NOMO-1 treated with DMSO at 0.1 percent for 48 hours (cell line): ENCODE measurements around the gene POU1F1.
A peak's percentile ranks its signal among the peaks of the same experiment; 100 is the strongest.
"Not testable (repeated sequence)": the region's sequence is repeated elsewhere in the genome, so short reads cannot be mapped to it uniquely, and the experiment has no call there.

ENCODE experiments used
- DNase-seq: peaks from one replicate; lab custom pipeline; 2025; ENCODE audit not compliant: unreplicated experiment; lab: John Stamatoyannopoulos, UW

POU1F1 gene

DNA sequence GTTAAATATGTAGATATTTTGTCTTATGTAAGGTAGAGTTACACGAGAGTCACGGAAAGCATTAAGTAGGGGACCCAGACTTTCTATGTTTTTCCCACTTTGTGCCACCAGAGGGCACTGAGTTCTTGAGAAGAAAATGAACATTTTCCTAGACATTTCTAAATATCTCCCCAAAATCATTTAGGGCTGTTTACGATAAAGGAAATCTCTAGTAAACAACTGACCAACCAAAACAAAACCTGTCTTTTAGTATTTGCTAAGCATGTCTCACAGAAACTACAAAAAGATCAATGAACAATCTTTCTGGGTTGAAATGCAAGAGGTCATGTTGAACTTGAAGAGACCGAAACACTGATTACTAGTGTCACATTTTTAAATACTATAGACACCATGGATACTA lies 16.1 kb downstream of the POU1F1 start:
- peak; percentile 27 for DNase-seq

DNA sequence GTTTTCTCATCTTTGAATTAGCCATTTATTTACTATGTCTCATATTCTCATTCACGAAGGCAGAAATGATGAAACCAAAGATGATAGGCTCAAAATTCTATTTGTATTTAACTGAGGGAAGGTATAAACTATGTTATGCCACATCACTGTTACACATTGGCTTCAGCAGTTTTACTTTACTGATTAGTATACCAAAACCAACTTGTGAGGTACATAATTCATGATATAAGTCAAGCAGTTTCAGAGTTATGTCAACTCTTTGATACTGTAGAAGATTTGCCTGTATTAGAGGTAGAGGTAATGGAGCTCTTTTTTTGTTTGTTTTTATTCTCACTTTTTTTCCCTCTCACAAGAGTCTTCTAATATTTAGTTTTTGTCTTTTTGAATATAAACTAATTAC lies 26.4 kb downstream of the POU1F1 start:
- no peak for DNase-seq

DNA sequence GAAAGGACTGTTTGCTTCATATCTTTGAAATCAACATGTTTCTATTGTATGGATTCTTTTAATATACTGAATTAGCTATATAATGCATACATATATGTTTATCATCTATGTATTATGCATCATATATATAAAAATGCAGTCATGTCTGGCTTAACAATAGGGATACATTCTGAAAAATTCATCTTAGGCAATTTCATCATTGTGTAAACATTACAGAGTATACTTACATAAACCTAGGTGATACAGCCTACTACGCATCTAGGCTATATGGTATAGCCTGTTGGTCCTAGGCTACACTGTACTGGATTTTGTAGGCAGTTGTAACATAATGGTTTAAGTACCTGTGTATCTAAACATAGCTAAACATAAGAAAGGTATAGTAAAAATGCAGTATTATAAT lies 27.6 kb downstream of the POU1F1 start:
- no peak for DNase-seq

DNA sequence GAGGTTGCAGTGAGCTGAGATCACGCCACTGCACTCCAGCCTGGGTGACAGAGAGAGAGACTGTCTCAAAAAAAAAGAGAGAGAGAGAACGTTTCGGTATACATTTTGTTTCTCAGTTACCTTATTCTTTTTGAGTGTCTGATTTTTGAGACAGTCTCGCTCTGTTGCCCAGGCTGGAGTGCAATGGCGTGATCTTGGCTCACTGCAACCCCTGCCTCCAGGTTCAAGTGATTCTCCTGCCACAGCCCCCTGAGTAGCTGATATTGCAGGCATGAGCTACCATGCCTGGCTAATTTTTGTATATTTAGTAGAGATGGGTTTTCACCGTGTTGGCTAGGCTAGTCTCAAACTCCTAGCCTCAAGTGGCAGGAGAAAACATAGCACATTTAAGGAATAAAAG lies 28.2 kb downstream of the POU1F1 start:
- DNase-seq: not testable (repeated sequence)

DNA sequence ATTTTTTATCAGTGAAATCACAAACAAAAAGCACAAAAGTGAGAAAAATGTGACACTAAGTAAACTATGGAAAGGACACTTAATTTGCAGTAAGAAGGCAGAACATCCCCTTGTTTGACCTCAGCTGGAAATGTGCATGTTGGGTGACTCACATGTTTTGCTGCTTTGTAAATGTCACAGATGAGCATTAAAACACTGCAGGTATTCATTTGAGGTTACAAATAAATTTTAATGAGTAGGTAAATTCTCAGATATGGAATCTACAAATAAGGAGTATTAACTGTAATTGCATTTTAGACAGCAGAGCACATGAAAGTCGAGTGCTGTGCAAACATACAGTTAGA lies 29.0 kb downstream of the POU1F1 start:
- DNase-seq: no peak

DNA sequence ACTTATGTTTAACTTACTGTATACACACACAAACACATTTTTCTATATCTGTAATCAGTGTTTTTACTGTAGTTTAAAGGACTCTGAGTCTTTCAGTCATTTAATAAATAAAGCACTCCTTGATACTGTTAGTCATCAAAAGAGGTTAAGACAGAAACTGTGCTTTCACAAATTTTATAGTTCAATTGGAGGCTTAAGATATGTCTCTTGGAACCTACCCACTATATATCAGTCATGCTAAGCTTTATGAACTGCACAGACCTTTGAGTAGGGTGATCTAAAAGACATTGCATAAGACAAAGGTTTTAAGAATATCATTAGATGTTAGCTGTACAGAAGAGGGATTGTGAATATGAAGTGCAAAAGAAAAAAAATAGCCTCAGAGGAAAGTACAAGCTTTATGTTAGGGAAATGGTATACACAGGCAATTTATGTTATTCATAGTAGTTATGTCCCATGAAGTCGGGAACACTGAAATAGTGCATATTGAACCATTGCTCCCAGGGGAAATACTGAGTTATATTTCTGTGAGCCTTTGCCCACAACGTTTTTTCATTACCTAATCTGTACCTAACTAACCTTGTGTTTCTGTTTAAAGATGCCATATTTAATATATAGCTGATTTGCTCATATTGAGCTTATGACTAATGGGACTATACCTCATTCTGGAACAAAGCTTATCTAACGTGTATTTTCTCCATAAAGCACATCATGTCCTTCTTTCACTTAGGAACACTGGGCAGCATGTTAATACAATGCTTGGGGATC lies 29.5 kb downstream of the POU1F1 start:
- DNase-seq: no peak

DNA sequence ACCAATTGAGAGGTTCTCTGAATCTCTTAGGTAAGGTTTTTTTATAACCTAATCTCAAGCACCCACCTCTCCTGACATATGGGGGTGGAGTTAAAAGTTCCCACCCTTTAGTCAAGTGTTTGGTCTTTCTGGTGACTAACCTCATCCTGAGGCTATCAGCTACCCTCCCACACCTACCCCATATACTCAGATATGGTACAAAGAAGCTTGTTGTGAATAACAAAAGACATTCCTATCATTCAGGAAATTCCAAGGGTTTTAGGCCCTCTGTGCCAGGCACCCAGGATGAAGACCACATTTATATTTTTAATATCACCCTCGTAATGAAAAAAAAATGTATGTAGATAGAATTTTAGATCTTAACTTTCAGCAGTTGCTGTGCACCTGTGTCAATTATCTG lies 40.3 kb downstream of the POU1F1 start:
- no peak for DNase-seq

DNA sequence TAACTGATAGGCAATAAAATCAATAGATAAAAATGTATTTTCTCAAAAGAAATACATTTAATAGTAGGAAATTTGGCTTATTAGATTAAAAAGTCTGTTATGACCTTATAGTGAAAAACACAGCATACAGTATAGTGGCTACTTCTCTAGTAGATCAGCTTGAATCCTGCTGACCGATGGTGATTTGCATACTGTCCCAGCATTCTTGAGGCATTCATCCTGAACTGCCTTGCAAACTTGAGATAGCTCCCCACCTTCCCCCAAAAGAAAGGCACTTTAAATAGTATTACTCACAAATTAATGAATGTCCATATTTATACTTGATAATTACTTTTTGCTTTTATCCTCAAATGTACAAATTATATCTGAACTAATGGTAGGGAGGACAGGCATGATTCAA lies 42.6 kb downstream of the POU1F1 start:
- no peak for DNase-seq

DNA sequence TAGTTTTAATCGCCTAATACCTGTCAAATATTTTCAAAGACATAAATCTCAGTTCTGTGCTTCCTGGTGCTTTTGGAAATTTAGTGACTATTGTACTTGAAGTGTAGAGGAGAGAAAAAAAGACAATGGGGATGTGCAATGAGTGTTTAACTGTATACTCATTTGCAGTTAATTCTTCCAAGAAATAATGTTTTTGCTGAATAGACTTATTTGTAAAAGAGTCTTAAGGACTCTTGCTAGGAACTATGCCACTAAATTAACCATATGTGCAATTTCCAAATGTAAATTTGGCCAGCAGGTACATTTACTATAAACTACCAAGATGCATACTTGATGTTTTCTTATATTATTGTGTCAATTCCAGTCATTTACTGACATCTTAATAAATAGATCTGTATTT lies 47.3 kb downstream of the POU1F1 start:
- DNase-seq: no peak

DNA sequence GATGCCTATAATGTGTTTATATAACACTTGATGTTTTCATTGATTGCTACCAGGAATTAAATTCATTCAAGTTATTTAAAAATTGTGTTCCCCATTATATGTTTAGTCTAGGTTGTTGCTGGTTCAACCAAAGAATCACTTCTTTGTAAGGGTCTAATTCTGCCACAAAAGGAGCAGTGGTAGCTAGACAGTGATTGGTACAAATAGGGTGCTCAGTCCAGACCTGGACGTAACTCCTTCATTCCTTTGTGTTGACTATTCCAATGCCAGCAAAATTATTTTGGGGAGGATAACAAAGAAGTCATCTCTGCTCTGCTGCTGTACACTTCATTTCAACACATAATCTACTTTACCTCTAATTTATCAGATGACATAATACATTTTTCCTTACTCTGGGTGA lies 48.1 kb downstream of the POU1F1 start:
- no peak for DNase-seq

DNA sequence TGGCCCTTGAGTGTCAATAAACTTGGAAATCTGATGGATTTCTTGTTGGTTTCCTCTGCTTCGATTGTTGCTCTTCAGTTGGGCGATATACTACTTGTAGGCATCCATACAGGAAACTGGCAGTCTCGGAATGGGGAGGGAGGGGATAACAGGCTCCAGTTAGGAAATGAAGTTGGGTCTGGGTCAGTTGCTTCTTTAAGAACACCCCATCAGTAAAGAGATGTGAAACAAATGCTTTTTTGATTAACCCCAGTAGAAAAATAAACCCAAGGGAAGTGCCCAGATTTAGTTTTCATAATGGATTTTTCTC lies 48.6 kb downstream of the POU1F1 start:
- DNase-seq: no peak

DNA sequence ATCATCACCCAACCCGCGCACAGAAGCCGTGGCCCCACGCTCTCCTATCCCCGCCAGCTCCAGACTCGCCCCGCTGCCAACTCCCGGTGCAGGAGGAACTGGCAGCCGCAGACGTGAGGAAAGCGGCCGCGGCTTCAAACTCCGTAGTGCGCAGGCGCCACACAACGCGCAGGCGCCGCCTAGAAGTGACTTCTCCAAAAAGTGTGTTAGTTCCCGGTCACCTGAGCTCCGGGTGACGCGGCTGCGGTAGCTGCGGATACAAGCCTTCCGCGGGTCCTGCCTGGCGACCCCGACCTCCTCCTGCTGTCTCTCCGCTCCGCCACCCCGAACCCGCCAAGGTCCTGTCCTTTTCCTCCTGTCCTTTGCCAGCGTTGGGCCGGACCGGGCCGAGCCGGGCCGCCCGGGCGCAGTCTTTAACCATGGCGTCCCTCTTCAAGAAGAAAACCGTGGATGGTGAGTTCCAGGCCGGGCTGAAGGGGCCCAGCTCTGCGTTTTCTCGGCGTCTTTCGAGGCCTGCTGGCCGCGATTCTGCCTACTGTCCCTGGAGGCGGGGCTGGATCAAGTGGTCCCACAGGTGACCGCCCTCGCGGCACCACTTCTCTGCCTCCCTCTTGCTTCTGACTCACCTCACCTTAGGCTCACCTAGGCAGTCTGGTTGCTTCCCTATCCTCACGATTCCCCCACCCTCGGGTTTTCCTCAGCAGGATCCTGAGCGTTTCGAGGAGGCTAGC lies 49.1 kb downstream of the POU1F1 start, which contains the start of gene CHMP2B:
TSS of gene CHMP2B (plus strand) at position 206 of the 731 bp plus-strand sequence. CDS start at position 420, 214 bp downstream.
- peak; percentile 90 for DNase-seq

DNA sequence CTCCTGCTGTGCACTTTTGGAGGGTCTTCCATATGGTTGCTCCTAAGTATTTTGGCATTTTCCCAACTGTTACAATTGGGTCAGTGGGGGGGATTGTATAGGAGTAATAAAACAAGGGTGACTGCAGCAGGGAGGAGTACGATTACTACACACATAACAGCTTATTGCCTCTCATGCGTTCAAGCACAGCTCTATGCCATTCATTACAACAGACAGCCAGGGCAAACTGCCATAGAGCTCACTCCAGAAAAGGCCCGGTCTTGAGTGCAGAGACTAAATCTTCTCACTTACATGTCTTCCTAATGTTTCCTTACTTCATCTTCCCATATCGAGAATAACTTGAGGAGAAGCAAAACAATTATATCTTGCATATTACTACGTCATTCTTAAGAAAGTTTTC lies 50.7 kb downstream of the POU1F1 start:
- no peak for DNase-seq

DNA sequence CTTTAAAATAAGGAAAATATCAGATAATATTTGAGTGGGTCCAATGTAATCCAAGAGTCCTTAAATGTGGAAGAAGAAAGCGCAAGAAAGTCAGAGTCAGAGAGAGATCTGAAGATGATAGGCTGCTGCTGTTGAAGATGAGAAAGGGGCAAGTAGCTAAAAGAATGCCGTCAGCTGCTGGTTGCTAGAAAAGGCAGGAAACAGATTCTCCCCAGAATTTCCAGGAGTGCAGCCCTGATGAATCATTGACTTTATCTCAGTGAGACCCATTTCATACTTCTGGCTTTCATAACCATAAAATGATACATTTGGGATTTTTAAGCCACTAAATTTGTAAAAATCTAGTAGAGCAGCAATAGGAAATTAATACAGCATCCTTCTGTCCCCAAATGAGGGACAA lies 56.8 kb downstream of the POU1F1 start:
- DNase-seq: no peak

DNA sequence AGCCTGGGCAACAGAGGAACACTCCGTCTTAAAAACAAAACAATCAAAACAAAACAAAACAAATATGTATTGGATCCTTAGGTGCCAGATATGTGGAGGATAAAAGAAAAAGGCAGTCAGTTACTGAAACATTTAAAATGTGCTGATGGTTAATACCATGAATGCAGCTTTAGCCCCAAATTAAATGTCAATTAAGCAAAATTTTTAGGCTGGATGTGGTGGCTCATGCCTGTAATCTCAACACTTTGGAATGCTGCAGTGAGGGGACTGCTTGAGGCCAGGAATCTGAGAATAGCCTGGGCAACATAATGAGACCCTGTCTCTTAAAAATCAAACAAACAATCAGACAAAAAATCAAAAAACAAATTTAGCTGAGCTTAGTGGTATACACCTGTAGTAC lies 57.8 kb downstream of the POU1F1 start:
- DNase-seq: no peak
